Non-pigmented ciliary epithelial cell (primary cell): ENCODE results near the gene RPLP2.

Source experiments
- DNase-seq: peaks from one replicate; pipeline ENCODE4 v3.0.0-alpha.2; 2010; ENCODE audit warnings: low read depth

The RPLP2 gene

DNA sequence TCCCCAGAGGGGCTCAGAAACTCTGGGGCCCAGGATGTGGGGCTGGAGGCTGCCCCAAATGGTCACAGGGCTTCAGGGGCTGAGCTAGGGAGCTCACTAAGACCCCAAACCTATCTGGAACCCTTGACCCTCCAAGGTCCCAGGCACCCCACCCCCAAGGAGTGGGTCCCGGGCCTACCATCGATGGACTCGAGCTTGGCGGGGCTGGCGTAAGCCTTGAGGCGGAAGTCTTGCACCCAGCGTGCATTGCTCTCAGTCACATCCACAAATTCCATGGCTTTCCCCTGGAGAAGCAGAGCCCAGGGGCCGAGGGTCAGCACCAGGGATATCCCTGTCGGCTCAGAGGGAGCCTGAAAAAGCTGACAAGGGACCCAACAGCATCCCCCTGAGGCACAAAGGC, 35.9 kb upstream of the RPLP2 start:
- DNase-seq, result no peak

DNA sequence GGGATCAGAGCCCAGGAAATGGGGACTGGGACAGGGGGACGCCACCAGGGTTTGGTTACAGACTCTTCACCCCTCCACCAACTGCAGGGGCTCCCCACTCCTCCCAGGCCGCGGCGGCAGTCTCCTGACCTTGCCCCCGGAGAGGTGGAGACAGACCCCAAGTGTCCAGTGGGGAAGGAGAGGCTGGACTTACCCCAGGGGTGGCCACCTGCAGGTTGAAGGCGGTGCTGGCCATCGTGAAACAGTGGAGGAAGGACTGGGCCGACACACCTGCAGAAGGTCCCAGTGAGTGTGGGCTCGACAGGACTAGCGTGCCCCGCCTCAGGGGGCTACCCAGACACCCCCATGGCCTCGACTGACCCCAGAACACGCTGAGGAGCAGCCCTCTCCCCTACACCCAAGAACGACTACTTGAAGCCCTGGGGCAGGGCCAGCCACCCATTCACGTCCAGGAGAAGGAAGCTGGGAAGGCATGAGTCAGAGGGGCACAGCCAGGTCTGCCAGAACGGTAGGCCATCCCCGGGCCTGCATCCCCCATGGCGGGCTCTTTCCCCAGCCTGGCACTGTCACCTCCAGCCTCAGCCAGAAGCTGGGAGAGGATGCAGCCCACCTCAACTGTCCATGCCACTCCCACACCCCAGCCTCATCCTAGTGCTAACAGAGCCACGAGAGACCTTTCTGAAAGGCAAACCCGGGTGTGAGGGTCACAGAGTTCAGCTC, 34.7 kb upstream of the RPLP2 start:
- no peak for DNase-seq

DNA sequence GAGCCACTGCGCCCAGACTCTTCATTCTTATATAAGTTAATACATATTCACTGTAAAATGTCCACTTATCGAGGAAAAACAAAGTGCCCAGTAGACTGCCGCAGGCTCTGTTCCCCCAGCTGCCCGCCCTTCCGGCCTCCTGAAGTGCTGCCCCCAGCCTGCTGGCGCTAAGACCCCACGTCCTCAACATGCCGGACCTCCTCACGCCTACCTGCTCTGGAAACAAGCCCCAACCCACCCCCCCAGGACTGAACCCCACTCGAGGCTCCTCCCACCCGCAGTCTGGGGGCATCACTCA, 33.6 kb upstream of the RPLP2 start:
- no peak for DNase-seq

DNA sequence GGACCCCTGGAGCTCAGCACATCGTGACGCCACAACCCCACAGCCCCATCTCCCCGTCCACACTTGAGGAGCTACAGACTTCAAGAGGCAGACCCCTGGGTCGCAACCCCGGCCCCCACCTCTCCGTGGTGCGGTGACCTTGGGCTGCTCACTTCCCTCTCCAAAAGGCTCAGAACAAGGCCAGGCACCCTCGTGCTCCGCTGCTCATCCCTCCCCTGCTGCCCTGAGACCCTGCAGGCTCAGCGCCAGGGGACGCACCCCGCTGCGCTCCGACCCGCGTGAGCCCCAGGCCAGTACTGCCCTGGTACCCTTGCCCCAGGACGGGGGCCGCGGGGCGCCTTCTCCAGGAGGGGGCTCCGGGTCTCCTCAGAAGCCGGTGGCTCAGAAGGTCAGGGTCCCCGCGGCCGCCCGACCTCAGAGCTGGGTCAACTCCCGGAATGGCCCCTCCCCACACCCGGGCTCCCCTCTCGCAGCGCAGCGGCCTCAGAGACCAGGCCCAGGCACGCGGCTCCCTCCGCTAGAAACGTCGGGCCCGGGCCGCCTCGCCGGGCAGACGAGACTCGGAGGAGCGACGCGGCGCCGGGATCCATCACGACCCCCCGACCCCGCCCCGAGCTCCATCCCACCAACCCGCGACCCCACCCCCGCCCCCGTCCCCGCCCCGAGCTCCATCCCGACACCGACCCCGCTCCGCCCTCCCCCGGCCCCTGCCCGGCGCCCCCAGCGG, 33.0 kb upstream of the RPLP2 start:
- DNase-seq, result no peak

DNA sequence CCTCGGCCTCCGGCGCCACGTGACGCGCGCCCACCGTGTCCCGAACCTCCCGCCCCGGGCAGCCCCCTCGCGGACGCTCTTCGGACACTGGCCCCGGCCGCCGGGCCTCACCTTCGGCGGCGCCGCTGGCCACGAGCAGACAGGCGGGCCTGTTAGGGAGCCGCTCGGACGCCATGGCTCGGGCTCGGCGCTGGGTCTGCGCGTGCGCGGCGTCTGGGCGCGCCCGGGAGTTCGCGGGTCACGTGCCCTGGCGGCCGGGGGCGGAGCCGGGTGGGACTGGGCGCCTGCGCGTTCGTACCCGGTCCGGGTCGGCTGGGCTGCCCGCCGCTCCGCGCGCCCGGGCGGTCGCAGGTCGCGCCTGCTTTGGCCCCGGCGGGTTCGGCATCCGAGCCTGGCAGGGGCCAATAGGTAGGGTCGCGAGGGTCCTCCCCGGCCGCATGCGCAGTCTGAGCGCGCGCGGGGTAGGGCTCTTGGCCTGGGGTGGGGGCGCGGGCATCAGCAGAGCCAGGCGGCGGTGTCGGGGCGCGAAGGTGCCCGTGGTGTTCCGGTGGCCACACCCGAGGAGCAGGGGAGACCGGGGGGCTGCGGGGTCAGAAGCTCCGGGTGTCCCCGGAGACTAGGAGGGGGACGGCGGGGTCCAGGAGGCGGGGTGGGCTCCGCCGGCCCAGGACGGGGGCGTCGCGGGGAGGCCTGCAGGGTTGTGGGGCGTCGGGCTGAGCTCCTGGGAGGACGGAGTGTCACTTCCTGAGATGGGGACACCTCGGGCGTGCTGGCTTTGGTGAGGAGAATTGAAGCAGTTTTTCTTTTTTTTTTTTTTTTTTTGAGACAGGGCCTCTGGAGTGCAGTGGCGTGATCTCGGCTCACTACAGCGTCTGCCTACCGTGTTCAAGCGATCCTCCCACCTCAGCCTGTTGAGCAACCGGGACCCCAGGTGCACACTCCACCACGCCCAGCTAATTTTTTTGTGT, 32.2 kb upstream of the RPLP2 start, which contains the start of gene GATD1:
Gene GATD1 (minus strand): TSS at position 200 of the 968 bp plus-strand sequence. CDS start 25 bp downstream, at position 175.
- DNase-seq, result no peak

DNA sequence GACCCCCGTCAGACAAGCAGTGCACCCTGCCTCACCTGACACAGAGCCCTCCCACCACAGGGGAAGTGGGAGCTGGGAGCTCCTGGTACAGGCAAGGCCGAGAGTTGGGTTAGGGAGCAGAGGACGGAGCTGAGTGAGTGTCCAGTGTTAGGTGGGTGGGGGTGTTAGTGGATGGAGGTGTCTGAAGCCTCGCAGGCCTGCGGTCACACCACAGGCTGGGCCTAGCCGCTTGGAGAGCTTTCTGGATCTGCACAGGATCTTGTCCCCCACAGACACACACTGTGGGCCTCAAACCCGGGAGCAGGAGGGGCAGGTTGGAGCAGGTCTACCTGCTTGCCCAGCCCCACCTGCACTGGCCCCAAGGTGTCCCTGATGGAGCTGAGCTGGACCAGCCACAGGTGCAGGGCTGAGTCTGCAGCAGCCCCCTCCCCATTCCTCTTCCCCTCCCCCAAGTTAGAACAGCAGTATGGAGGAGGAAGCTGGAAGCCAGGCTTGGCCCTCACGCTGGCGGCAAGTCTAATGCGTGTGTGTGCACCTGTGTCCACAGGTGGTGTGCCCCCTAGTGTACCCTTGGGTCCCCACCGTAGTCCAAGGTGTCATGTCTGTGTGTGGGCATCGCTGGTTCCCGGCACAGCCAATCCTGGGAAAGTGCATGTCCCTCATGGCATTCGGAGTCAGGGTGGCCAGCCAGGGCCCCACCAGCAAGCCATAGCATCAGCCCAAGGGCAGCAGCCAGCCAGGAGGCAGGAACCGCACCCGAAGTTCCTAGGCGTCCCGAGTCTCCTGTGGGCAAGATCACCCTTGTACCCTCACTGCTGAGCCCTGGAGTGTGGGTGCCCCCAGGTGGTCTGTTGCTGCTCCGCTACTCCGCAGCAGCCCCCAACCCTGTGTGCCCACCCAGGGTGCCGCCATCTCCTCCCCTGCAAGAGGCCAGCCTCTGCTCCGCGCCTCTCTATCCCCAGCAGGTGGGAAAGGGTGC, 30.5 kb upstream of the RPLP2 start:
- no peak for DNase-seq

DNA sequence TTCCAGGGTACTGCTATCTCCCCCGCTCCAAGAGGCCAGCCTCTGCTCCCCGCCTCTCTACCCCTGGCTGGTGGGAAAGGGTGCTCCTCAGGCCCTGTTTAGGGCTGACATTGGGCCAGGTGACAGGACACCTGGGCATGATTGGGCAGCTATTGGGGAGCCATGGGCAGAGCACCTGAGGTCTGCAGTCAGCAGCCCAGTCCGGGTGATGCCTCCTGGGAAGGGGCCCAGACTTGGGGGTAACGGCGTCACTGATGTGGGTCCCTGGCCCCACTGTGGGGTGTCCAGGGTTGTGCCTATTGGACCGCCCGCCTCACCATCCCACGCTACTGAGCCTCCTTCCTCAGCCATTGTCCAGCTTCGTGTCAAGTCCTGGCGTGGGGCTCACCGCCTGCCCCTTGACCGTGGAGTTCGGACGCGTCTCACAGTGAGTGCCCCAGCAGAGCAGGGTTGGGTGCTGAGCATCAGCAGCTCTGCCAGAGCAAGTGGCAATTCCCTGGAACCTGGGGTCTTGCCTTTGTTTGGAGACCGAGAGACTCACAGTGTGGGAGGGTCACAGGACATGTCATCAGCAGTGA, 29.7 kb upstream of the RPLP2 start:
- no peak for DNase-seq

DNA sequence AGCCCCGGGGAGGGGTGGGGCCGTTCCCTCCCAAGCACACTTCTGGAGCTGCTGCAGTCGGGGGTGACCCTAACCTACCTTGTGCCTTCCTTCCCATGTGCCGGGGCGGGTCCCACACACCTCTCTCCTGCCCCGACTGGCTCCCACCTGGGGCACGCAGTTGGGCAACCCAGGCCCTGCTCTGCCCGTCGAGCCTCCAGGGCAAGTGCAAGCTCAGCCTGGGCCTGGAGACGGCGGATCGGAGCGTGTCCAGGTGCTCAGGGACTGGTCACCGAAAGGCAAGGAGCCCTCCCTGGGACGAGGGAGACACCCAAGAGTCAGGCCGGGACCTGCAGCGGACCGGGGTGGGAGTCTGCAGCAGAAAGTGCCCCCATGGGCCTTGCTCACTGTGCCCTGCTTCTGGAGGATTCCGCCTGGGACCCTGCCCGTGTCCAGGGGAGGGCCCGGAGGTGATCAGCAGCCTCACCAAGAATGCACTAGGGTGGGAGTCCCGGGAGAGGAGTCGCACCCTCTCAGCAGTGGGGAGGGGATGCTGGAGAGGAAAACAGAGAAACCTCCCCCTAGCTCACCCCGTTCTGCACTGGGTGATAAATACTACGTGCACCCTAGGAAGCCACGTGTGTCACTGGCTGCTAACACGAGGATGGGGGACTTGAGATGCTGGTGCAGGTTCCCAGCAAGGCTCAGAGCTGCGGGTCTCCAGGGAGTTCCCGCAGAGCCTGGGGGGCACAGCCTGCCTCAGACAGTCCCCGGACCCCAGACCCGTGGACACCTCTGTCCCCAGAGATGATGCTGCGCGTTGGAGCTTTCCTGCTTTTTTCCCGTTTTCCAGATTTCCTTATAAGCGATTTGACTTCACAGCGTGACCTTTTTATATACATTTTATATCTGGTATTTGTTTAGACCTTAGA, 27.2 kb upstream of the RPLP2 start:
- DNase-seq, result no peak

DNA sequence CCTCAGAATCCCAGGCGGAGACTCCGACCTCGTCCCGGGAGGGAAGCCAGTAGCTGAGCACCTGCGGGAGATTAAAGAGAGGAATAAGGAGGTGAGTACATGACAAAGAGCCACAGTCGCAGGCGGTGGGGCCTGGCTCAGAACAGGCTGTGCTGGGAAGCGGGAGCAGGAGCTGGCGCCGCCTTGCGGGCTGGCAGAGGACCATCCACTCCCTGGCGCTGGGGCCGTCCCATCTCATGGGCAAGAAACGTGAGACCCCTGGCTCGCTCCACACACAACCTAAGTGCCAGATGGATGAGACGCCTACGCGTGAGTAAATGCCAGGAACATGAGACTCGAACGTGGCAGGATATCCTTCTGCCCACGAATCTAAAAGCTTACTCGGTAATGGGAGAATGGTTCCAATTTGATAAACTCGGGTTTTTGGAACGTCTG, 26.2 kb upstream of the RPLP2 start:
- no peak for DNase-seq

DNA sequence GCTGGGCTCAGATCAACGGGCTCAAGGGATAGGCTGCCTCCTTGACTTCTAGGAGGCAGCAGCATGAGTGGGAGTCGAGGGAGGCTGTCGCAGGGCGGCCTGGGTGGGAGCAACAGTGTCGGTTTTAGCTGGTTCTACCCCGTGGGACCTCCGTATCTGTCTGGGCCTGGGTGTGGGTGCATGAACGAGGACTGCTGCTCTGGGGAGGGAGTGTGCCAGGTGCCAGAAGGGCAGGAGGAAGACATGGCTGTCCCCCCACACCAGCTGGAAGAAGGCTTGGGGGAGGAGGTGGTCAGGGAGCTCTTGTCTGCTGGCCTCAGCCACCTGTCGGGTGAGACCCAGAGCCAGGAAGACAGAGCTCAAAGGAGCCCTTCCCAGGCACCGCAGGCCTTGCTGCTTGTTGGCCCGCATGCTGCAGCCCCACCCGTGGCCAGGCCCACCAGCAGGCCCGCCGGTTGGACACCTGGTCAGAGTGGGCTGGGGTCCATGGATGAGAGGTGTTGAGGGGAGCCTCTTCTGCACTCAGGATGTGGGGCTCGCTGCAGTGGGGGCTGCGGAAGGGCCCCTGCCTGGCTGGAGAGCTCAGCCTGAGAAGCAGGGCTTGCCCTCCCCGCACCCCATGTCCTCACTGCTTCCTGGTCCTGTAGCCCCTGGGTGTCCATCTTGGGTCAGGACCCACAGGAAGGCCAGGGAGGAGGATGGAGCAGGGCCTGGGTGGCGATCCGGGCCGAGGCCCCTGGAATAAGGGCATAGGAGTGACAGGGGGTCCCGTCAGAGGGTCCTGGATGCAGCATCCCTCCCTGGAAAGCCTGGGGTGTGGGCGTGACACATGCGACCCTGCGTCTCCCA, 23.3 kb upstream of the RPLP2 start:
- no peak for DNase-seq

DNA sequence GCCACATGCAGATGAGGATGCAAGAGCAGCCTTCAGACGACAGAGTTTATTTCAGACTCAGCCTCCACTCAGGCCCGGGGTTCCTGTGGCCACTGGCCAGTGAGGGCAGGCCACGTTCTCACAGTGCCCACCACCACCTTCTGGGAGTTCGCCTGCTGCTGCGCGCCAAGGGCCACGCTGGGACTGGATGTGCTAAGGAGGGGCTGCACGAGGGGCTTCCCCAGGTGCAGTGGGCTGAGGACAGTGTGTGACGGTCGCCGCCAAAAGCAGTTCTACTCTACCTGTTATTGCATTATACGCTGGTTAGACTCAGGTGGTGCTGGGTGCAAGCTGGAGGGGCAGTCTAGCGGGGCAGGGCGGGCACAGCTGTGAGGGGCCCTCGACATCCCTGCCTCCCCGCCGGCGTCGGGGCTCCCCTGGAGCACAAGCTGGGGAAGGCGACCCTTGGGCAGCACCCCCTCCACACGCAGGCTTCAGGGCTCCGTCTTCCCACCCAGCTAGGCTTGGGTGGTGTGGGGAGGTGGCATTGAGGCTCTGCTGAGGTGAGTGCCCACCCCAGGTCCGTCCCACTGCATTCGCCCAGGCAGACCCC, 22.6 kb upstream of the RPLP2 start:
- no peak for DNase-seq

DNA sequence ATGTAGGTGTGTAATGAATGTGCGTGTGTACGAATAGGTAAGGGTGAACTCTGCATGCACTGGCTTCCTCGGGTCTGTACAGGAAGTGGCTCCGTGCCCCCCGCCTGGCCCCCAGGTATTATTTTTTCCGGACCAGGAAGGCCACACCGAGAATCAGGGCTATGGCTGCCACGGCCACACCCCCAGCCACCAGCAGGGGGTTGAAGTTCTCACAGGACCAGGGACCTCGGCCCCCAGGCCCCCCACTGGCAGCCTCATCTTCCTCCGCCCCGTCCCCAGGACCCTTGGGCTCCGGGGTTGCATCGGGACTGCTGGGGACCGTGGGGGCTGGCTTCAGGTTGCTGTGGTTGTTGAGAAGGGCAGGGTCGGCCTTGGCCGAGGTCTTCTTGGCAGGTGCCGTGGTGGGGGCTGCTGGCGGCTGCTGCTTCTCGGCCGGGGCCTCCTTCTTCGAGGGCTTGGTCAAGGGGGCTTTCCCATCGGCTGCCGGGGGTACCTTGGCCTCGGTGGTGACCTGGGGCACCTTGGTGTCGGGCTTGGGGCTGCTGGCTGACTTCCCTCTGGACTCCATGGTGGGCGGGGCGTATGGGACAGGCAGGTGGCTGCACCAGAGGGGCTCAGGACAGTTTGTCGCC, 21.6 kb upstream of the RPLP2 start:
- no peak for DNase-seq

DNA sequence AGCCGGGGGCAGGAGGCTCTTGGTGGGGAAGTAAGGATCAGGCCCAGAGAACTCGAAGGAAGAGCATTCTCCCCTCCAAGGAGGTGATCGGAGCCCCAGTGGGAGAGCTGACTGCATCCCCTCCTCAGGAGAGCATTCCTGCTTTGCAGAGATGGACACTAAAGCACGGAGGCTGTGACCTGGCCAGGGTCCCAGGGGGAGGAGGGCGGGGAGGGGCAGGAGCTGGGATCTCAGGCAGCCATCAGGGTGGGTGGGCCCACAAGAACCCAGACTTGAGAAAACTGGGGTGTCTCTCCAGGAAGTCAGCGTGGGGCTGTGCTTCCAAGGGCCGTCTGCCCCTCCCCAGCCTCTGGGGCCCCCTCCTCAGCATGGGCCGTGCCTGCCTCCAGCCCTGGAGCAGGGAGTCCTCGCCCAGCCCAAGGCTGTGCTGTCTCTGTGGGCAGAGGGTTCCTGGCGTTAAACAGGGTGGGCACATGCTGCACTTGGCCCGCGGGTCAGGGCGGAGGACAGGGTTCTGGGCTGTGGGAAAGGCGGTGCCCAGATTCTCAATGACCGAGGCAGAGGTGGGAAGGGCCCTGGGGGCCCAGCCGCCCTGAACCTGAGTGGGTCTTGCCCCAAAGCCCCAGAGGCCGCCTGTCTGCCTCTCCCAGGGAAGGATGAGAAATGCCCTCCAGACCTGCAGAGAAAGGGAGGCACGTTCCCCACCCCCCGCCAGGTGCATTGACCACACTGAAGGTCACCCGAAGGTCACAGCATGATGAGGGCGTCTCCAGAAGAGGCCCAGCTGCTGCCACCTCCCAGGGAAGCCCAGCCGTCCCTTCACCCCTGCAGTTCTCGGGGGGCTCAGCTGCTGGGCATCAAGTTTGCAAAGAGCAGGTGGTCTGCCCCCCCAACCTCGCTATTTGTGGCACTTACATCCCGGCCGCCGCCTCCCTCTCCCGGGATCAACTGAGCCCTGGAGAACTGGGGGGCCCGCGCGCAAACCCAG, 20.5 kb upstream of the RPLP2 start:
- no peak for DNase-seq

DNA sequence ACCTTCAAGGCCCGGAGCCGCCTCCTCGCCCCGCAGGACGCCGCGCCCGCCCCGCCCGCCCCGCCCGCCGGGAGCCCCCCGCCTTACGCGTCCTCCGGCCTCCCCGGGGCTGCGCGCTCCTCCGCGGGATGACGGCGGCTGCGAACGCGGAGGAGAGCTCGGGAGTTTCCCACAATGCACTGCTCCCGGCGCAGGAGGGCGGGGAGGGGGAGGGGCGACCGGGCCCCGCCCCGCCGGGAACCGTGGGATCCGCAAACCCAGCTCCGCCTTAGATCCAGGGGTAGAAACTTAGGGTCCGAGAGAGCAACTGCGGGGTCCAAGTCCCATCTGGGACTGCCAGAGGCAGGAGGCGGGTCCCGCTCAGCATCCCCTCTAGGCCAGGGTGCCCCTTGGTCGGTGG, 19.8 kb upstream of the RPLP2 start, which contains the start of gene CEND1:
Gene CEND1 (minus strand): TSS at position 148 of the 400 bp plus-strand sequence. CDS start 1,514 bp downstream, outside the sequence.
- DNase-seq, result no peak

DNA sequence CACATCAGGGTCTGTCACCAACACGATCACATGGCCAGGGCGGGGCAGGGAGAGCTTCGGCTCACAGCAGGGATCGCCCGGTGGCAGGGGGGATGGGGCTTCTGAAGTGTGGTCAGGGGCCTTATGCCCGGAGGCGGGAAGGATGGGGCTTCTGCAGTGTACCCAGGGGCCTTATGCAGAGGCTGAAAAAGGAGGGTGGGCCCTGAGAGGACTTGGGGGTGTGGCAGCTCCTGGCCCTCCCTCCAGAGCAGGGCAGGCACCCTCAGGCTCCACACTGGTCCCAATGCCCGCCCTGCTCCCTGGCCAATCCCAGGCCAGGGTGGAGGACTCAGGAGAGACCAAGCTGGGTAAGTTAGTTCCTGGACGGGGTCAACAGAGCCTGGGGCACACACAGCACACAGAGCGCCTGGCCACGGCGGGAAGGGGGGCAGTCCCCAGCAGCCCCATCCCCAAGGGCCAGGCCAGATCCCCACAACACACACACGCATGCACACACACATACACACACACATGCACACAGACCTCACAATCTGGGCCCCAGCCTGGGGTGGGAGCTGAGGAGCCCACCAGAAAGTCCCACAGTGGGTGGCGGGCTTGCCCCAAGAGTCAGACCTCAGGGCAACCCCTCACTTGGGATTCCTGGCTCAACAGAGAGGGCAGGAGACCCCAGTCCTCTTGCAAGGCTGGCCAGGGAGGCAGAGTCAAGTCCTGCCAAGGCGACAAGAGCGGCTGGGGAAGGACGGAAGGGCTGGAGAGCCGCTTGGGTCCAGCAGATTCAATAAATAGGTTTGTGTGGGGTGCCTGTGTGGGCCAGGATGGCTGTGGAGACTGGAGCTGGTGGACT, 18.8 kb upstream of the RPLP2 start:
- DNase-seq, result no peak
